Transverse colon (tissue), 4 donors: ENCODE data around the gene CDC42EP3.

Experiments
- EP300 ChIP-seq: sonication (generic); formaldehyde crosslinking; IDR thresholded peaks from one replicate; pipeline ENCODE4 v1.6.1; 2017; ENCODE audit warnings: antibody characterized with exemption, low read depth
- POLR2A ChIP-seq: fragments of 450-650 bp; IDR thresholded peaks from one replicate; pipeline ENCODE4 v1.6.1; 2016; ENCODE audit warnings: antibody characterized with exemption, mild to moderate bottlenecking, moderate library complexity
- POLR2AphosphoS5 ChIP-seq, 3 donors: sonication (generic); formaldehyde crosslinking; IDR thresholded peaks; one replicate each; pipeline ENCODE4 v1.6.1; 2016; ENCODE audit warnings: antibody characterized with exemption in 3 of 3
- TF ChIP-seq, protein P1 (sequence below), 5 experiments: fragments of 200-600 bp in 3 of 5; fragments of 450-650 bp in 2 of 5; sonication (generic) in 3 of 5; IDR thresholded peaks; 1 replicate in 2 of 5; 2 replicates in 3 of 5; pipeline ENCODE4 v1.5.1; 2016 to 2017; ENCODE audit warnings: antibody characterized with exemption in 5 of 5, inconsistent platforms in 3 of 5, mild to moderate bottlenecking in 2 of 5, moderate library complexity in 1 of 5

DNA sequence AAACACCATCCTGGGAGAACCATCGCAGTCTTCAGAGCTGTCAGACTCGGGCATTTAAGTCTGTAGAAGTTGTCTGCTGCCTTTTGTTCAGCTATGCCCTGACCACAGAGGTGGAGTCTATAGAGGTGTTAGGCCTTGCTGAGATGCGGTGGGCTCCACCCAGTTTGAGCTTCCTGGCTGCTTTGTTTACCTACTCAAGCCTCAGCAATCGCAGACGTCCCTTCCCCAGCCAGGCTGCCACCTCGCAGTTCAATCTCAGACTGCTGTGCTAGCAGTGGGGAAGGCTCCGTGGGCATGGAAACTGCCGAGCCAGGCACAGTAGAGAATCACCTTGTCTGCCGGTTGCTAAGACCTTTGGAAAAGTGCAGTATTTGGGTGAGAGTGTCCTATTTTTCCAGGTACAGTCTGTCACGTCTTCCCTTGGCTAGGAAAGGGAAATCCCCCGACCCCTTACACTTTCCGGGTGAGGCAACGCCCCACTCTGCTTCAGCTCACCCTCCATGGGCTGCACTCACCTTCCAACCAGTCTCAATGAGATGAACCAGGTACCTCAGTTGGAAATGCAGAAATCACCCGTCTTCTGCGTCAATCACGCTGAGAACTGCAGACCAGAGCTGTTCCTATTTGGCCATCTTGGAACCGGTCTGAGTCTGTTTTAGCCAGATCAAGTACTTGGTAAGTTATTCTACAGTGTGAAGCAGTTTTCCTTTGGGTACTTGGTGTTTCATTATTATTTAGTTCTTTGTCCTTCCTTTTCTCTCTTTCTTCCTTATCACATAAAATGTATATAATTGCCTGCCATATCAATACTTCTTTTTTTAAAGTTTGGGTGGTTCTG is 71.5 kb downstream of the CDC42EP3 start:
- TF ChIP-seq, protein P1, sequence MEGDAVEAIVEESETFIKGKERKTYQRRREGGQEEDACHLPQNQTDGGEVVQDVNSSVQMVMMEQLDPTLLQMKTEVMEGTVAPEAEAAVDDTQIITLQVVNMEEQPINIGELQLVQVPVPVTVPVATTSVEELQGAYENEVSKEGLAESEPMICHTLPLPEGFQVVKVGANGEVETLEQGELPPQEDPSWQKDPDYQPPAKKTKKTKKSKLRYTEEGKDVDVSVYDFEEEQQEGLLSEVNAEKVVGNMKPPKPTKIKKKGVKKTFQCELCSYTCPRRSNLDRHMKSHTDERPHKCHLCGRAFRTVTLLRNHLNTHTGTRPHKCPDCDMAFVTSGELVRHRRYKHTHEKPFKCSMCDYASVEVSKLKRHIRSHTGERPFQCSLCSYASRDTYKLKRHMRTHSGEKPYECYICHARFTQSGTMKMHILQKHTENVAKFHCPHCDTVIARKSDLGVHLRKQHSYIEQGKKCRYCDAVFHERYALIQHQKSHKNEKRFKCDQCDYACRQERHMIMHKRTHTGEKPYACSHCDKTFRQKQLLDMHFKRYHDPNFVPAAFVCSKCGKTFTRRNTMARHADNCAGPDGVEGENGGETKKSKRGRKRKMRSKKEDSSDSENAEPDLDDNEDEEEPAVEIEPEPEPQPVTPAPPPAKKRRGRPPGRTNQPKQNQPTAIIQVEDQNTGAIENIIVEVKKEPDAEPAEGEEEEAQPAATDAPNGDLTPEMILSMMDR (IDR thresholded peaks at IDR 0.05), result no peak
- TF ChIP-seq POLR2A (peak; percentile 42), POLR2AphosphoS5 (IDR thresholded peaks at IDR 0.05) (peak in 1 of 3 donors; percentile 27), EP300 (no peak)
